Fibroblast of skin of back (primary cell): ENCODE results near the gene ZSCAN22. TPM values are rescaled to one million over a fixed set of nuclear protein-coding genes. Genes with fewer than 3 reads are reported as not detected.

Source experiments
- DNase-seq: peaks from one replicate; pipeline ENCODE4 v3.0.0-alpha.2; 2013
- polyA plus RNA-seq, 2 experiments: library from polyadenylated mRNA; unstranded; fragments of 120-200 nt; gene quantifications; one replicate each; pipeline ENCODE4 v1.2.1, GENCODE V29; 2013; ENCODE audit not compliant: insufficient read length in 2 of 2

Gene ZSCAN22
- 2.6 TPM for polyA plus RNA-seq (2013, experiment 1 of 2; ENCODE audit: insufficient read length)
- 2.2 TPM for polyA plus RNA-seq (2013, experiment 2 of 2; ENCODE audit: insufficient read length)

GRCh38 chr19:58326914-58327726 lies at the start of gene ZSCAN22:
TSS of gene ZSCAN22 (plus strand) at chr19:58326994. CDS start at chr19:58334803, 7,809 bp downstream.
- peak; percentile 97 for DNase-seq

- DNase-seq, result no peak
Measured at GRCh38 chr19:58277197-58277596, 49.6 kb upstream of the ZSCAN22 start.

GRCh38 chr19:58277748-58278540 lies 48.9 kb upstream of the ZSCAN22 start:
- no peak for DNase-seq

- peak; percentile 99 for DNase-seq
Measured at GRCh38 chr19:58278541-58279041, 48.2 kb upstream of the ZSCAN22 start, which contains the start of gene ZNF8. TSS of gene ZNF8 (plus strand) at chr19:58278955. CDS start at chr19:58279082, 127 bp downstream.

- DNase-seq, result peak; percentile 72
Measured at GRCh38 chr19:58279042-58279924, 47.5 kb upstream of the ZSCAN22 start.

- DNase-seq, result no peak
Measured at GRCh38 chr19:58279925-58280316, 46.9 kb upstream of the ZSCAN22 start.

GRCh38 chr19:58284199-58284598 lies 42.6 kb upstream of the ZSCAN22 start:
- no peak for DNase-seq

- DNase-seq, result no peak
Measured at GRCh38 chr19:58291943-58292342, 34.9 kb upstream of the ZSCAN22 start.

- no peak for DNase-seq
Measured at GRCh38 chr19:58294743-58295374, 31.9 kb upstream of the ZSCAN22 start.

- DNase-seq, result no peak
Measured at GRCh38 chr19:58296104-58296503, 30.7 kb upstream of the ZSCAN22 start.

GRCh38 chr19:58300620-58301019 lies 26.2 kb upstream of the ZSCAN22 start:
- no peak for DNase-seq

- DNase-seq, result no peak
Measured at GRCh38 chr19:58304255-58304654, 22.5 kb upstream of the ZSCAN22 start.

- no peak for DNase-seq
Measured at GRCh38 chr19:58304748-58305064, 22.1 kb upstream of the ZSCAN22 start.

- DNase-seq, result peak; percentile 98
Measured at GRCh38 chr19:58305065-58305931, 21.5 kb upstream of the ZSCAN22 start, which contains the start of gene ERVK3-1. TSS of gene ERVK3-1 (plus strand) at chr19:58305377. CDS start at chr19:58312169, 6,792 bp downstream.

- no peak for DNase-seq
Measured at GRCh38 chr19:58305932-58306323, 20.9 kb upstream of the ZSCAN22 start.

GRCh38 chr19:58307736-58308135 lies 19.1 kb upstream of the ZSCAN22 start:
- no peak for DNase-seq

GRCh38 chr19:58310685-58311084 lies 16.1 kb upstream of the ZSCAN22 start:
- peak; percentile 16 for DNase-seq

GRCh38 chr19:58311345-58311865 lies 15.4 kb upstream of the ZSCAN22 start:
- no peak for DNase-seq

GRCh38 chr19:58315580-58315979 lies 11.2 kb upstream of the ZSCAN22 start:
- no peak for DNase-seq

- peak; percentile 31 for DNase-seq
Measured at GRCh38 chr19:58317476-58318072, 9.2 kb upstream of the ZSCAN22 start.
